ENCODE data around the gene NFE2L2.

GRCh38 chr2:177271981-177272666, 7.6 kb upstream of the NFE2L2 start:
- no peak for TF ChIP-seq CTCF (conservative IDR thresholded peaks at IDR 0.05 in 1 of 2, IDR thresholded peaks at IDR 0.05 in 1 of 2; ENCODE audit: low read depth in 1 of 2, low read length in 2 of 2)
- TF ChIP-seq EZH2 (IDR thresholded peaks at IDR 0.05; ENCODE audit: low read length, missing control alignments) = no peak

Measured in fibroblast of lung (primary cell).